Posterior vena cava (tissue), 2 donors: ENCODE data around the gene RNF212. TPM values are rescaled to one million over a fixed set of nuclear protein-coding genes. Genes with fewer than 3 reads are reported as not detected.
A peak's percentile ranks its signal among the peaks of the same experiment; 100 is the strongest.

Experiments used
- DNase-seq: peaks from one replicate; pipeline ENCODE4 v3.0.0-alpha.2; 2020; ENCODE audit warnings: low spot score
- intact Hi-C, 2 donors: fragments of 100-400 bp; cut with DNase I; formaldehyde crosslinking; loops; one replicate each; pipeline versions ENCODE4 v1.14.1 to v1.14.2; 2022 to 2023
- total RNA-seq, 2 donors: library from RNA; stranded (reverse); fragmentation: NEBNext Ultra II Directional; extraction: Animal tissue kit (Norgen Biotek cat#: 25700); gene quantifications; one replicate each; pipeline ENCODE4 v1.2.1, GENCODE V29; 2021
- donor health status: DM: yes; HTN: yes; CAD: no.
- donor health status: DM: yes; HTN: yes; CAD: no.

The RNF212 gene
- total RNA-seq, 2 donors from 2014 or later: 0.76 to 4.0 TPM

GRCh38 chr4:1092026-1092982 is 21.1 kb downstream of the RNF212 start:
- peak; percentile 67 for DNase-seq
- intact Hi-C loops: no loop called here

DNA sequence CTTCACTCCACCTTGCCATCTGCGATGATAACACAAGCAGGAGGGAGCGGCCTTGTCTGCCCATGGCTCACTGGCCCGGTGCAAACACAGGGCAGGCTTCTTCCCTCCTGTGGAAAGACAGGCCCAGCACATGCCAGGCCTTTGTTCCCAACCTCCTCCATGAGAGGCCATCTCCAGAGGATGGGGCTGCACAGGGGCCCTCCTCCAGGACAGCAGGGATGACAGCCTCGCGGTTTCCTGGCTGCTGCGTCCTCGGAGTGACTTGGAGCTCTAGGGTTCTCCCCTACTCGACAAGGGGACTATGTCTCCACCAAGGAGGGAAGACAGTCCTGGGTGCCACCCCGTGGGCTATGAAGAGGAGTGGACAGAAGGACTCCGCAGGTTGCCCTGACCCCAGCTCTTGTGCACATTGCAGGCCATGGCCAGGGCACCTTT is 21.8 kb downstream of the RNF212 start:
- peak; percentile 61 for DNase-seq
- intact Hi-C loops: no loop called here

GRCh38 chr4:1090465-1091440 is 22.6 kb downstream of the RNF212 start:
- peak; percentile 41 for DNase-seq
- intact Hi-C loops: no loop called here

DNA sequence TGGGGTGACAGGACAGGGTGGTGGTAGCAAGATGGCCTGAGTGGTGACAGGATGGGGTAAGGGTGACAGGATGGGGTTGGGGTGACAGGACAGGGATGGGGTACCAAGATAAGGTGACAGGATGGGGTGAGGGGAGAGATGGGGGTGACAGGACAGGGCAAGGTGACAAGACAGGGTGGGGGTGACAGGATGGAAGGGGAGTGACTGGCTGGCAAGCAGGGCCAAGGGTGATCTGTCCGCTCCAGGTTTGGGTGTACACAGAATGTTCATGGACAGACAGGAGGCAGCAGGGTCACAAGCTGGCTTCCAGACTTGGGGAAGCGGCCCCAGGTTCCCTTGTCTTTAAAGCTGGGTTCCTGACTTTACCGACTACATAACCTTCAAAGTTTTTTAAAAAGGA is 23.3 kb downstream of the RNF212 start:
- peak; percentile 60 for DNase-seq
- intact Hi-C loops: no loop called here

- DNase-seq: no peak
- intact Hi-C loops: no loop called here
Measured at GRCh38 chr4:1087371-1087770, 26.0 kb downstream of the RNF212 start.

DNA sequence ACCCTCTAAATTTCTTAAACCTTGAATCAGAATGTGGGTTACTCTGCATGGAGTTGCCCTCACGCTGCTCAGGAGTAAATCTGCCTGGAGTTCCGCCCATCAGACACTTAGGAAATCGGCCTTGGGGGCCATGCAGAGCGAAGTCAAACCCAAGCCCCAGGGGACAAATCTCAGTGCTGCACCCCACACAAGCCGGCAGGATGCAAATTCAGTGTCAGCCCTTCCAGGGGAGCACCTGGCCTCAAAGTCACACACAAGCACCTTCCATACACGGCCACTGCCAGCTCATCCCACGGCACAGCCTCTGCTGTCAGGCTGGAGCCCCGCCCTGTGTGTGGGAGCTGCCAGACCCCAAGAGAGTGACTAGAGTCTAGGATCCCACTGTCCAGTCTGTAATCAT is 27.4 kb downstream of the RNF212 start:
- intact Hi-C loops: no loop called here
- DNase-seq: peak; percentile 57

- intact Hi-C loops: no loop called here
Measured at GRCh38 chr4:1085404-1085799, 28.0 kb downstream of the RNF212 start.

GRCh38 chr4:1084796-1085403 is 28.5 kb downstream of the RNF212 start:
- DNase-seq: peak; percentile 34
- intact Hi-C loops: no loop called here

More at GRCh38 chr4:1085404-1085799, 28.0 kb downstream of the RNF212 start:
- peak; percentile 17 for DNase-seq

DNA sequence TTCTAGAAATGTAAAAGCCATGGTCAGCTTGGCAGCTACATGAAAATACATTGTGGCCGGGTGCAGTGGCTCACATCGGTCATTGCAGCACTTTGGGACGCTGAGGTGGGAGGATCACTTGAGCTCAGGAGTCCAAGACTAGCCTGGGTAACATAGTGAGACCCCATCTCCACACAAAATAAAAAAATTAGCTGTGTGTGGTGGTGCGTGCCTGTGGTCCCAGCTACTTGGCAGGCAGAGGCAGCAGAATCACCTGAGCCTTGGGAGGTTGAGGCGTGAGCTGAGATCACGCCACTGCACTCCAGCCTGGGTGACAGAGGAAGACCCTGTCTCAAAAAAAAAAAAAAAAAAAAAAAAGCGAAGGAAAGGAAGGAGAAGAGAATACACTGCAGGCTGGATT is 29.0 kb downstream of the RNF212 start:
- peak; percentile 23 for DNase-seq
- intact Hi-C loops: no loop called here

DNA sequence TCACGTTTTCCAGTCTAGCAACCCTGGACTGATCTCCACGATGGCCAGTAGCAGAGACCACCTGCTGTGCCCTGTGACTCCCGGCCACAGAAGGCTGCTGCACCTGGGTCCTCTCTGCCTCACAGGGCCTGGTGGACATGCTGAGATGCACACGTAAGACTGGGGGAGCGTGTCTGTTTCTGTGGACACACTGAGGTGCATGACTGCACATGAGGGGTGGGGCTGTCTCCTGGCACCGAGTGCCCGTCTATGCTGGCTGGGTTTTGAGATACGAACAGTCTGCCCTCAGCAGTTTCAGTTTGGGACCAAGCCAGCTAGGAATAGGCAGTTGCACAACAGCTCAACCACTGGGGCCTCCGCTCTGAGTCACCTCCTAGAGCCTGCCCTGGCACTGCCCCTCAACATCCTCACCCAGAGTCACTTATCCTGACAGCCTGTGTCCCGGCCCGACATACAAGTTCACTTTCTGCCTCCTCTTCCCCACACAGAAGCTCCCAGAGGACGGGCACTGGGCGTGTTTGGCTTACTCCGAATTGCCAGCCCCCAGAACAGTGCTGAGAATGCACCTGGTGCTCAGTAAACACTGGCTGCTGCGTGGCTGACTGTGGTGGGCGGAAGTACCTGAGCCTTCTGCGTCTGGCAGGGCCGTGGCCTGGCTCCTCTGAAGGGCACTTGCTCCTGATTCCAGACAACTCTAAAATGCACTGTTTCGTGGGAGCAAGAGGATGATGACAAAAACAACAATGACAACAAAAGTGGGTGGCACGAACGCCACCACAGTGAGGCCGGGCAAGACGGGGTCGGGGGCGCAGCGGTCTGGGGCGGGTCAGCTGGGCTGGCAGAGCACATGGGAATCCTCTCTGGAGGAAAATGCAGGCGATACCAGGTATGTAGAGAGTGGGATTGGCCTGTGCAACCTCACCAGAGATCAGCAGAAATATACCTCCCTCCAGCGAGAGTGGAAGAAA is 30.9 kb downstream of the RNF212 start:
- intact Hi-C loops: no loop called here
- peak; percentile 87 for DNase-seq

- intact Hi-C loops: no loop called here
- peak; percentile 38 for DNase-seq
Measured at GRCh38 chr4:1081689-1082040, 31.7 kb downstream of the RNF212 start.

DNA sequence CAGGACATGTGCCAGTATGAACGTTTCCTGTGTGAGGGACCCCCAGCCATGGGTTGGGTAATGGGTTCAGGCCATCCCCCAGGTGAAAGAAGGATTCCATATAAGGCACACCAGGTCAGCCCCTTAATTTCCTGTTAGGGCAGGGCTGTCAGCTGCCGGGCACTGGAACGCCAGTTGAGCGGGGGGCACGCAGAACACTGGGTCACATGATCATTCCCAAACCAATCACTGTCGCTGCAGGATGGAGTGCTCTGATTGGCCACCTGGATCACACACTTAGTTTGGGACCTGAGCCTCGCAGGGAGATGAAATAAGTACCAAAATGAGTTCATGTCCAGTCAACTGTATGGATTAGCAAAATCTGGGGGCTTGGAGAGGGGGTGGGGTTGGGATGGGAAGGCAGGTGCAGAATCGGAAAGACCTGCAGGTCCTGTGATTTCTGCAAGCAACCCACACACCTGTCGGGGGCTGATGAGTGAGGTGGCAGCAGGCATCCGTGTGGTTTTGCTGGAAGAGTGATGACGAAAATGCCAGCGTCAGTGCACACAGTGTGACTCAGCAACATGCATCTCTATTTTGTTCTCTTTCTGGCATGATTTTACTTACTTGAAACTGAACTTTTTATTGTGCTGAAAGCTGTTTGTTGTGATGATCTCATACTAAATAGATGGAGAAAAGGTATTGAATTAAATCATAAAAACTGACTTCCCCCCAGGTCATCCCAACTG is 32.2 kb downstream of the RNF212 start:
- intact Hi-C loops: no loop called here

DNA sequence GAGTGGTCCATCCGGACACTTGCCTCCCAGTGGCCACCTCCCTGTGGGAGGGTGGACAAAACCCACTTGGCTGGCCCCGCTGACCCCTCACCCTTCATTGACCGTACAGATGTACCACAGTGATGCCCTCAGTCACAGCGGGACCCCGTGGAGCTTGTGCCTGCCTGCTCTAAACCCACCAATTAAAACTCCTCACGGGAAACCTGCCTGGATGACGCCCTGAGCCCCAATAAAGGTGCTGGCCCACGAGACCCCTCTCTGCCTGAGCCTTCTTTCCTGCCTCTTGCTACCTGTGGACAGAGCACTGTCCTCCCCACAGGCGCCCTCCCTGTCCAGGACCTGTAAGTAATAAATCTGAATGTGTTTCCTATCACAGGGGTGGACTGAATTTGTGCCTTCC is 32.9 kb downstream of the RNF212 start:
- intact Hi-C loops: no loop called here
- DNase-seq: peak; percentile 38

More for the DNA sequence above, 32.2 kb downstream of the RNF212 start:
- DNase-seq: peak; percentile 69

DNA sequence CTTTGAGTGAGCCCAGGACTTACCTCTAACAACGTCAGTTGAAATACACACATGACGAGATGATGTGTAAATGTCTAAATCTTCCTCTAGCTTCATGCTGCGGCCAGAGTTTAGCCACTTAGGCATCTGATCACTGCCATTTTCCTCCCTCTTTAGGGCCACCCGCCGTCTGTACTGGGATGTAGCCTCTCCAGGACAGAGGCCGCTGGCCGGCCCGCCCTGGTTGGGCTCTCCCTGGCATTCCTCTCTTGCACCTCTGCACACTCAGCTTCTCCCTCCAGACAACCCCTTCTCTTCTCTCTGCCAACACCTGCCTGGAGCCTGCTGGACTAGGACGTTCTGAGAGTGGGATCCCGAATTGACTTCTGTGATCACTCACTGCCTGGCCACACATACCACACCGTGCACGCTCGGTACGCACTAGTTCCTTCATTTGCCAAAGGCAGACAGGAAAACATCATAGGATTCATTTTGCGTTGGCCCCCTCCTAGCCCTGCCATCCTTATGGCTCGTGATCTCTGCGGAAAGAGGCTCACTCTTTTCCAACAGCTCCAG is 33.6 kb downstream of the RNF212 start:
- DNase-seq: peak; percentile 47
- intact Hi-C loops: loop anchor here in 1 of 2 donors (5.0 kb wide), 1 partner anchor 88 kb away; no protein-coding TSS in a partner anchor

DNA sequence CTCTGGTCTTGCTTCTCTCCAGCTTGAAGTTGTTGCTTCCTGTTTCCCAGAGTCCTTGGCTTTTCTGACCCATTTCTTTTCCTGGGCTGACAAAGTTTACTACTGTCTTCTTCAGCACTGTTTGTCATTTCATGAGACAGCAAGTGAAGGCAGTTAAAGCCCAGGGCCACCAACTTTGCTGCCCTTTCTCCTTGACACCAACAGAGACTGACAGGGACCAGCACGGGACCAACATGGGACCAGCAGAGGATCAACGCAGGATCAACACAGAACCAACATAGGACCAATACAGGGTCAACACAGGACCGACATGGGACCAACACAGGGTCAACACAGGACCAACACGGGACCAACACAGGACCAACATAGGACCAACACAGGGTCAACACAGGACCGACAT is 34.9 kb downstream of the RNF212 start:
- no peak for DNase-seq
- intact Hi-C loops: loop anchor here in 1 of 2 donors (5.0 kb wide), 1 partner anchor 89 kb away; no protein-coding TSS in a partner anchor

- DNase-seq: peak; percentile 40
- intact Hi-C loops: loop anchor here in 1 of 2 donors (5.0 kb wide), 1 partner anchor 89 kb away; no protein-coding TSS in a partner anchor
Measured at GRCh38 chr4:1077711-1078477, 35.5 kb downstream of the RNF212 start.
